Aorta (tissue), 5 donors: ENCODE data around the gene DENND4B. TPM values are rescaled to one million over a fixed set of nuclear protein-coding genes. Genes with fewer than 3 reads are reported as not detected.

Experiments
- ATAC-seq: fragments of 200-7000 bp; cut with Tn5 transposase; one replicate; pipeline ENCODE4 v1.9.1; 2022; ENCODE audit warnings: moderate library complexity; ENCODE audit not compliant: low FRiP score
- DNase-seq, 2 donors: peaks; one replicate each; pipeline ENCODE4 v3.0.0-alpha.2; 2020
- H3K27ac ChIP-seq, 2 donors: one replicate each; pipeline ENCODE4 v1.5.1; 2013; ENCODE audit warnings: low read length in 2 of 2, mild to moderate bottlenecking in 2 of 2, moderate library complexity in 2 of 2, control low read depth in 1 of 2, inconsistent platforms in 1 of 2, low read depth in 1 of 2
- H3K27me3 ChIP-seq, 2 donors: one replicate each; pipeline ENCODE4 v1.6.1; 2013; ENCODE audit warnings: control low read depth in 1 of 2, low read length in 1 of 2, mild to moderate bottlenecking in 1 of 2, moderate library complexity in 1 of 2; ENCODE audit not compliant: insufficient read depth in 2 of 2, control insufficient read depth in 1 of 2
- H3K36me3 ChIP-seq, 2 donors: one replicate each; pipeline ENCODE4 v1.6.1; 2013; ENCODE audit warnings: control low read depth in 1 of 2, low read length in 1 of 2, mild to moderate bottlenecking in 1 of 2; ENCODE audit not compliant: insufficient read depth in 2 of 2, control insufficient read depth in 1 of 2
- H3K4me1 ChIP-seq, 2 donors: one replicate each; pipeline ENCODE4 v1.6.1; 2013; ENCODE audit warnings: low read length in 2 of 2, control low read depth in 1 of 2, mild to moderate bottlenecking in 1 of 2, moderate library complexity in 1 of 2; ENCODE audit not compliant: insufficient read depth in 2 of 2, control insufficient read depth in 1 of 2
- H3K4me3 ChIP-seq, 2 donors: one replicate each; pipeline ENCODE4 v1.5.1; 2013; ENCODE audit warnings: low read length in 2 of 2, control low read depth in 1 of 2, mild to moderate bottlenecking in 1 of 2
- H3K9me3 ChIP-seq: one replicate; pipeline ENCODE4 v1.6.1; 2013; ENCODE audit warnings: mild to moderate bottlenecking, low read length; ENCODE audit not compliant: control insufficient read depth
- WGBS, 2 donors: extraction: QIAGEN DNeasy Blood & Tissue Kit; methylation state at CpG; one replicate each; pipeline ENCODE4 v1.1.7; 2013; 5-methylcytosine and 5-hydroxymethylcytosine counted together
- intact Hi-C, 2 donors: fragments of 100-400 bp; cut with DNase I; formaldehyde crosslinking; loops; one replicate each; pipeline versions ENCODE4 v1.14.2 to v1.15.0; 2022
- polyA plus RNA-seq, 2 donors: library from polyadenylated mRNA; stranded (reverse); fragments of 200-250 nt; gene quantifications; one replicate each; pipeline ENCODE4 v1.2.3, GENCODE V29; 2013
- total RNA-seq, 2 donors: library from RNA; stranded (reverse); fragmentation: NEBNext Ultra II Directional; extraction: Animal tissue kit (Norgen Biotek cat#: 25700); gene quantifications; one replicate each; pipeline ENCODE4 v1.2.1, GENCODE V29; 2021
- donor health status: healthy with polysubstance abuse.
- donor health status: Bipolar disorder and iron deficiency.
- donor health status: DM: no; HTN: no; CAD: no.
- donor health status: DM: no; HTN: no; CAD: no.
- donor health status: DM: yes; HTN: yes; CAD: no.

DENND4B gene
- total and polyA plus RNA-seq, 4 donors = 6.6 to 94.7 (median 40.1) TPM

- ATAC-seq (no peak), DNase-seq (no peak)
- peak overlapping the region in 1 of 2 donors; percentile 45 for H3K27ac ChIP-seq
- intact Hi-C loops = no loop called here
- no peaks in the 10 kb centered on the region for H3K27me3 ChIP-seq
- peaks cover 0 to 2% of the 10 kb centered on the region in 2 donors for H3K36me3 ChIP-seq
- H3K9me3 ChIP-seq = no peaks in the 10 kb centered on the region
- H3K4me1 ChIP-seq = no peaks in the 10 kb centered on the region
- H3K4me3 ChIP-seq = peak overlapping the region; percentile 58 to 83
- 1% methylated on average over 16 of the region's 16 CpGs for WGBS, 2 donors
Measured at GRCh38 chr1:153976819-153977249, 30.3 kb upstream of the DENND4B start.

- Histone ChIP-seq H3K4me3 (no peak overlapping the region), H3K27ac (no peak overlapping the region), H3K36me3 (peaks cover 0 to 2% of the 10 kb centered on the region in 2 donors), H3K9me3 (no peaks in the 10 kb centered on the region), H3K4me1 (no peaks in the 10 kb centered on the region), H3K27me3 (no peaks in the 10 kb centered on the region)
- DNase-seq = no peak
- no peak for ATAC-seq
- WGBS, 2 donors = 67 to 73% methylated on average over 7 of the region's 7 CpGs
- intact Hi-C loops = no loop called here
Measured at GRCh38 chr1:153973525-153973924, 27.0 kb upstream of the DENND4B start.

- WGBS, 2 donors = 88 to 98% methylated on average over 3 of the region's 3 CpGs
- Histone ChIP-seq H3K9me3 (no peaks in the 10 kb centered on the region), H3K27ac (no peak overlapping the region), H3K4me1 (no peaks in the 10 kb centered on the region), H3K36me3 (peaks cover 0 to 2% of the 10 kb centered on the region in 2 donors), H3K27me3 (no peaks in the 10 kb centered on the region), H3K4me3 (no peak overlapping the region)
- DNase-seq (peak in 1 of 2 donors; percentile 5), ATAC-seq (no peak)
- intact Hi-C loops = no loop called here
Measured at GRCh38 chr1:153973071-153973470, 26.6 kb upstream of the DENND4B start.

- H3K27ac ChIP-seq = no peak overlapping the region
- ATAC-seq (no peak), DNase-seq (peak in 1 of 2 donors; percentile 17)
- H3K36me3 ChIP-seq = peaks cover 0 to 2% of the 10 kb centered on the region in 2 donors
- no peak overlapping the region for H3K4me3 ChIP-seq
- no peaks in the 10 kb centered on the region for H3K9me3 ChIP-seq
- intact Hi-C loops = no loop called here
- 85 to 96% methylated on average over 2 of the region's 2 CpGs for WGBS, 2 donors
- H3K27me3 ChIP-seq = no peaks in the 10 kb centered on the region
- H3K4me1 ChIP-seq = no peaks in the 10 kb centered on the region
Measured at GRCh38 chr1:153970346-153970745, 23.8 kb upstream of the DENND4B start.

GRCh38 chr1:153968972-153969371 is 22.5 kb upstream of the DENND4B start:
- ATAC-seq (no peak), DNase-seq (no peak)
- H3K4me1 ChIP-seq = no peaks in the 10 kb centered on the region
- H3K9me3 ChIP-seq = no peaks in the 10 kb centered on the region
- no peak overlapping the region for H3K4me3 ChIP-seq
- H3K27ac ChIP-seq = no peak overlapping the region
- 84 to 92% methylated on average over 2 of the region's 2 CpGs for WGBS, 2 donors
- no peaks in the 10 kb centered on the region for H3K36me3 ChIP-seq
- no peaks in the 10 kb centered on the region for H3K27me3 ChIP-seq
- intact Hi-C loops = loop anchor here in 1 of 2 donors (1.0 kb wide), 1 partner anchor 147 kb away; no protein-coding TSS in a partner anchor

GRCh38 chr1:153968408-153968807 is 21.9 kb upstream of the DENND4B start:
- H3K36me3 ChIP-seq = no peaks in the 10 kb centered on the region
- WGBS, 2 donors = 13% methylated on average over 12 to 13 of the region's 13 CpGs
- ATAC-seq (no peak), DNase-seq (peak in 1 of 2 donors; percentile 47)
- peak overlapping the region; percentile 46 to 68 for H3K4me3 ChIP-seq
- no peaks in the 10 kb centered on the region for H3K9me3 ChIP-seq
- H3K27ac ChIP-seq = no peak overlapping the region
- intact Hi-C loops = loop anchor here in 1 of 2 donors (1.0 kb wide), 1 partner anchor 146 kb away; no protein-coding TSS in a partner anchor
- H3K27me3 ChIP-seq = no peaks in the 10 kb centered on the region
- no peaks in the 10 kb centered on the region for H3K4me1 ChIP-seq

- Histone ChIP-seq H3K27ac (peak overlapping the region in 1 of 2 donors; percentile 61), H3K27me3 (no peaks in the 10 kb centered on the region), H3K9me3 (no peaks in the 10 kb centered on the region), H3K4me1 (no peaks in the 10 kb centered on the region), H3K4me3 (peak overlapping the region; percentile 46 to 68), H3K36me3 (no peaks in the 10 kb centered on the region)
- ATAC-seq (no peak), DNase-seq (peak in 1 of 2 donors; percentile 62)
- WGBS, 2 donors = 0 to 1% methylated on average over 8 of the region's 8 CpGs
- intact Hi-C loops = loop anchor here in 1 of 2 donors (1.0 kb wide), 1 partner anchor 146 kb away; no protein-coding TSS in a partner anchor
Measured at GRCh38 chr1:153968000-153968363, 21.5 kb upstream of the DENND4B start.

GRCh38 chr1:153967107-153967999 is 20.8 kb upstream of the DENND4B start, which contains the start of gene CREB3L4:
CREB3L4 (plus strand) TSS chr1:153967902; CDS start chr1:153968526, 624 bp downstream.
- intact Hi-C loops = no loop called here
- 0% methylated on average over 60 of the region's 60 CpGs for WGBS, 2 donors
- H3K27me3 ChIP-seq = no peaks in the 10 kb centered on the region
- H3K27ac ChIP-seq = peak within 1 kb of the TSS in 1 of 2 donors; percentile 72
- no peaks in the 10 kb centered on the region for H3K9me3 ChIP-seq
- no peaks in the 10 kb centered on the region for H3K4me1 ChIP-seq
- peak within 1 kb of the TSS; percentile 46 to 68 for H3K4me3 ChIP-seq
- DNase-seq (peak; percentile 94 to 96), ATAC-seq (peak; percentile 93)
- H3K36me3 ChIP-seq = no peaks in the 10 kb centered on the region
